ENCODE data around the gene ZSWIM4. TPM values are rescaled to one million over a fixed set of nuclear protein-coding genes. Genes with fewer than 3 reads are reported as not detected.

Gene ZSWIM4
- polyA plus RNA-seq, 1 donor (not counting 4 experiments of a cell fraction or from before 2014, with no cell fraction given): 0.71 TPM

GRCh38 chr19:13768510-13768909 lies 26.7 kb upstream of the ZSWIM4 start:
- dilution Hi-C loops (cut with MboI; ENCODE audit: extremely low pct_ligation_motif_present, low sequenced_read_pairs): no loop called here
- H3K36me3 ChIP-seq (ENCODE audit: control insufficient read depth in 2 of 2, extremely low read depth in 1 of 2, insufficient read depth in 2 of 2, low read length in 2 of 2): peaks cover 5 to 9% of the 10 kb centered on the region in 2 experiments
- no peak overlapping the region for H3K4me2 ChIP-seq (ENCODE audit: control insufficient read depth, extremely low read depth, insufficient read depth, low read depth, low read length)
- no peak overlapping the region for H3K9ac ChIP-seq (ENCODE audit: control insufficient read depth, extremely low read depth, insufficient read depth, low read length)
- no peaks in the 10 kb centered on the region for H4K20me1 ChIP-seq (ENCODE audit: control insufficient read depth, extremely low read depth, insufficient read depth, low read length)
- H2AFZ ChIP-seq (ENCODE audit: control insufficient read depth, low read length): no peak overlapping the region
- H3K79me2 ChIP-seq (ENCODE audit: control insufficient read depth, insufficient read depth, low read length): peaks cover 20% of the 10 kb centered on the region
- FAIRE-seq (no peak), DNase-seq (ENCODE audit: low read depth, low spot score) (no peak)
- H3K27me3 ChIP-seq (ENCODE audit: control insufficient read depth, extremely low read depth, insufficient read depth, low read length): no peaks in the 10 kb centered on the region
- H3K4me3 ChIP-seq (ENCODE audit: control insufficient read depth in 2 of 3, extremely low read depth in 1 of 3, insufficient read depth in 2 of 3, low read depth in 1 of 3, low read length in 3 of 3): no peak overlapping the region
- H3K9me1 ChIP-seq (ENCODE audit: control insufficient read depth, extremely low read depth, insufficient read depth, low read length): no peaks in the 10 kb centered on the region
- TF ChIP-seq EZH2 (IDR thresholded peaks at IDR 0.05; ENCODE audit: low read length): no peak
- no peak for TF ChIP-seq CTCF (optimal IDR thresholded peaks at IDR 0.05 in 1 of 3, IDR thresholded peaks at IDR 0.05 in 1 of 3, conservative IDR thresholded peaks at IDR 0.05 in 1 of 3; ENCODE audit: extremely low read depth in 1 of 3, insufficient read depth in 2 of 3, low read length in 3 of 3)
- peaks cover 4% of the 10 kb centered on the region for H3K4me1 ChIP-seq (ENCODE audit: control insufficient read depth, extremely low read depth, insufficient read depth, low read length)
- H3K27ac ChIP-seq (ENCODE audit: control insufficient read depth, insufficient read depth, low read length): no peak overlapping the region
- no peaks in the 10 kb centered on the region for H3K9me3 ChIP-seq (ENCODE audit: control insufficient read depth, low read depth, low read length)

GRCh38 chr19:13770013-13770635 lies 25.1 kb upstream of the ZSWIM4 start:
- Histone ChIP-seq H3K36me3 (ENCODE audit: control insufficient read depth in 2 of 2, extremely low read depth in 1 of 2, insufficient read depth in 2 of 2, low read length in 2 of 2) (peaks cover 5 to 9% of the 10 kb centered on the region in 2 experiments), H3K27me3 (ENCODE audit: control insufficient read depth, extremely low read depth, insufficient read depth, low read length) (no peaks in the 10 kb centered on the region), H3K9me3 (ENCODE audit: control insufficient read depth, low read depth, low read length) (no peaks in the 10 kb centered on the region), H3K9me1 (ENCODE audit: control insufficient read depth, extremely low read depth, insufficient read depth, low read length) (no peaks in the 10 kb centered on the region), H4K20me1 (ENCODE audit: control insufficient read depth, extremely low read depth, insufficient read depth, low read length) (no peaks in the 10 kb centered on the region), H3K4me3 (ENCODE audit: control insufficient read depth in 2 of 3, extremely low read depth in 1 of 3, insufficient read depth in 2 of 3, low read depth in 1 of 3, low read length in 3 of 3) (no peak overlapping the region), H3K9ac (ENCODE audit: control insufficient read depth, extremely low read depth, insufficient read depth, low read length) (no peak overlapping the region), H3K4me1 (ENCODE audit: control insufficient read depth, extremely low read depth, insufficient read depth, low read length) (peaks cover 5% of the 10 kb centered on the region), H3K79me2 (ENCODE audit: control insufficient read depth, insufficient read depth, low read length) (peaks cover 20% of the 10 kb centered on the region), H2AFZ (ENCODE audit: control insufficient read depth, low read length) (no peak overlapping the region), H3K4me2 (ENCODE audit: control insufficient read depth, extremely low read depth, insufficient read depth, low read depth, low read length) (no peak overlapping the region), H3K27ac (ENCODE audit: control insufficient read depth, insufficient read depth, low read length) (no peak overlapping the region)
- dilution Hi-C loops (cut with MboI; ENCODE audit: extremely low pct_ligation_motif_present, low sequenced_read_pairs): no loop called here
- FAIRE-seq (no peak), DNase-seq (ENCODE audit: low read depth, low spot score) (no peak)
- TF ChIP-seq CTCF (optimal IDR thresholded peaks at IDR 0.05 in 1 of 3, IDR thresholded peaks at IDR 0.05 in 1 of 3, conservative IDR thresholded peaks at IDR 0.05 in 1 of 3; ENCODE audit: extremely low read depth in 1 of 3, insufficient read depth in 2 of 3, low read length in 3 of 3) (no peak), EZH2 (IDR thresholded peaks at IDR 0.05; ENCODE audit: low read length) (no peak)

All from keratinocyte (primary cell).